NT2/D1 (cell line): ENCODE data around the gene CDKN2D.
A peak's percentile ranks its signal among the peaks of the same experiment; 100 is the strongest.

Source experiments
- DNase-seq: peaks from one replicate; pipeline ENCODE4 v3.0.0-alpha.2; 2011; ENCODE audit warnings: low read depth, low spot score
- H3K27me3 ChIP-seq: 2 replicates; pipeline ENCODE4 v1.6.0; 2011; ENCODE audit warnings: mild to moderate bottlenecking; ENCODE audit not compliant: insufficient read length, insufficient read depth
- H3K36me3 ChIP-seq: 2 replicates; pipeline ENCODE4 v1.6.1; 2011; ENCODE audit warnings: mild to moderate bottlenecking, low read length, mixed read lengths; ENCODE audit not compliant: insufficient read depth, insufficient read length
- H3K4me1 ChIP-seq: 2 replicates; pipeline ENCODE4 v1.5.1; 2011; ENCODE audit not compliant: insufficient read depth, insufficient read length
- H3K4me3 ChIP-seq: 2 replicates; pipeline ENCODE4 v1.5.1; 2011; ENCODE audit warnings: low read depth; ENCODE audit not compliant: insufficient read length
- H3K9ac ChIP-seq: 2 replicates; pipeline ENCODE4 v1.6.0; 2011; ENCODE audit warnings: low read depth; ENCODE audit not compliant: insufficient read length
- H3K9me3 ChIP-seq: 2 replicates; pipeline ENCODE4 v1.5.1; 2011; ENCODE audit warnings: mild to moderate bottlenecking, low read length; ENCODE audit not compliant: insufficient read depth
- SUZ12 ChIP-seq: IDR thresholded peaks from 2 replicates; pipeline ENCODE4 v1.6.1; 2011; ENCODE audit not compliant: insufficient read length, insufficient read depth; ENCODE audit errors: extremely low read depth
- YY1 ChIP-seq: IDR thresholded peaks from 2 replicates; pipeline ENCODE4 v1.6.1; 2011; ENCODE audit not compliant: insufficient read length, insufficient read depth
- ZNF274 ChIP-seq: IDR thresholded peaks from 2 replicates; pipeline ENCODE4 v1.6.1; 2011; ENCODE audit warnings: mild to moderate bottlenecking, low read depth, low read length

CDKN2D gene

DNA sequence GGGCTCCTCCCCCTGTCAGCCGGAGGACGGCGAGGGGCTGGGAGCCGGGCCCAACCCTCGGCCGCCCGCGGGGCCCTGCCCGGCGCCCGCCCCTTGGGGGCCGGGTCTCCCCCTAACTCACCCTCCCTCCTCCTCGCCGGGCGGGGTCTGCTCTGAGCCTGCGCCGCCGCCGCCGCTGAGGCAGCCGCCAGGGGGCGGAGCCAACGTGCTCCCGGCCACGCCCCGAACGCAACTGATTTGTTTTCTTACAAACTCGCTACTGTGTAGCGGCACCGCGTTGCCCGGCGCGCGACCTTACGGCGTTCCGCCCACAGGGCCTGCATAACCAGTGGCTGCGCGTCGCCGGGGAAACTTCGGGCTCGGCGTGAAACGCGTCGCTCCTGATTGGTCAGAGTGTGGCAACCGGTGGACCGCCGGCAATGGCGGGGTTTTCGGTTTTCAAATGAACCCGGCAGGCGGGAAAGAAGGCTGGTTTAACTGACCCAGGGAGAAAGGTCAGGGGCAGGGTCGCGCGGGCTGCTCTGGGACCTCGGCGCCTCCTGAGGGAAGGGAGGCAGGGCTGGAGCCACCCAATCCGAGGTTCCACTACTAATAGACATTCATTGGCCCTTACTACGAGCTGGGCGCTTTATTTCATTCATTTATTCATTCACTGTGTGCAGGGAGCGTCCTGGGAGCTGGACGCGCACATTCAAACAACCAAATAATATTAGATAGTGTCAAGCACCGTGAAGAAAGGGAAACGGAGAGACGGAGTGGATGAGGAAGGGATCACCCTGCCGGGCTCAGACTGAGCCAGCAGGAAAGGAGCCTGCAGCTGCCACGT, at the start of gene CDKN2D:
CDKN2D (minus strand) TSS at position 154 of the 826 bp plus-strand sequence. CDS start 326 bp downstream, outside the sequence.
- H3K27me3 ChIP-seq: peaks cover 7% of the 10 kb centered on the region
- peaks cover 20% of the 10 kb centered on the region for H3K36me3 ChIP-seq
- peak within 1 kb of the TSS; percentile 82 for H3K9ac ChIP-seq
- no peaks in the 10 kb centered on the region for H3K9me3 ChIP-seq
- peaks cover 15% of the 10 kb centered on the region for H3K4me1 ChIP-seq
- peak within 1 kb of the TSS; percentile 76 for H3K4me3 ChIP-seq
- TF ChIP-seq ZNF274: no peak
- no peak for TF ChIP-seq YY1
- no peak for TF ChIP-seq SUZ12
- peak; percentile 99 for DNase-seq

DNA sequence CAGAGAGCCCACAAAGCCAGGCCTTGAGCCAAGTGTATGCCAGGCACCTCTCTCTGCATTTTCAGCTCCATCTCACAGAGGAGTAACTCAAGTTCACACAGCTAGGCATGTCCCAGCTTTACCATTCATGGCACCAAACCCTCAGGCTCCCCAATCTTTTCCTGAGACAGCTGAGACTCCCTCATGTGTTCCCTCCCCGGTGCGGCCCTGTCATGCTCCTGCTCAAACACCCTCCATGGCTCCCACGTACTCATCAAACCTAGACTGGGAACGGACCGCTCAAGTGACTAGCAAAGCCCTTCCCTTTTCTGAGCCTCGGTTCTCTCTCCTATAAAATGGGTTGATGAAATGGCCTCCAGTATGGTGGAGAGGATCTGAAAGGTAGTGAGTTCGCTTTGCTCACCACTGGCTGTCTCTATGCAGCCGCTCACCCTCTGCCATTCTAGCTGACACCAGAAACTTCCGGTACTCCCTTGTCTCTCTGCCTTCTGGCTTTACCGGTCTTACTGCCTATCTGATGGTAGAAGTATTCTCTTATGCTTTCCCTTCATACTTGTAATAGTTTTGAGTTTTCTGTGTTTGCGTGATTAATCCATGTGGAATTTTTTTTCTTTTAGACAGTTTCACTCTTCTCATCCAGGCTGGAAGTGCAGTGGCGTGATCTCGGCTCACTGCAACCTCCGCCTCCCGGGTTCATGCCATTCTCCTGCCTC, 48.8 kb upstream of the CDKN2D start:
- H3K9ac ChIP-seq: no peak overlapping the region
- peaks cover 3% of the 10 kb centered on the region for H3K4me1 ChIP-seq
- H3K4me3 ChIP-seq: no peak overlapping the region
- TF ChIP-seq ZNF274: no peak
- DNase-seq: no peak
- H3K36me3 ChIP-seq: peaks cover 10% of the 10 kb centered on the region
- H3K9me3 ChIP-seq: no peaks in the 10 kb centered on the region
- H3K27me3 ChIP-seq: no peaks in the 10 kb centered on the region

DNA sequence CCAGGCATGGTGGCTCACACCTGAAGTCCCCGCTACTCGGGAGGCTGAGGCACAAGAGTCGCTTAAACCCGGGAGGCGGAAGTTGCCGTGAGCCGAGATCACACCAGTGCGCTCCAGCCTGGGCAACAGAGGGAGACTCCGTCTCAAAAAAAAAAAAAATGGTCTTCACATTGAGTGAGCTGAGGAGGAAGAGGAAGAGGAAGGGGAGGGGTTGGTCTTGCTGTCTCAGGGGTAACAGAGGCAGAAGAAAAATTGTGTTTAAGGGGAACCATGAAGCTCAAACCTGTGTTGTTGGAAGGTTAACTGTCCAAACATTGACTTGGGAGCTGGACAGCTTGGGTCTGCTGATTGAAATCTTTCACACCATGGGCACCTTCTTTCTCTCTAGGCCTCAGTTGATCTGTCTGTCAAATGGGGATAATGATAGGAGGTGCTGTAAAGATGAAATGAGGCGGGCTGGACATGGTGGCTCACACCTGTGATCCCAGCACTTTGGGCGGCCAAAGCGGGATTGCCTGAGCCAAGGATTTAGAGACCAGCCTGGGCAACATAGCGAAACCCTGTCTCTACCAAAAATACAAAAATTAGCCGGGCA, 46.7 kb upstream of the CDKN2D start:
- no peak for DNase-seq
- Histone ChIP-seq H3K27me3 (no peaks in the 10 kb centered on the region), H3K9ac (no peak overlapping the region), H3K4me1 (peaks cover 3% of the 10 kb centered on the region), H3K9me3 (no peaks in the 10 kb centered on the region), H3K4me3 (no peak overlapping the region), H3K36me3 (peaks cover 10% of the 10 kb centered on the region)
- TF ChIP-seq SUZ12 (no peak), ZNF274 (no peak), YY1 (no peak)

DNA sequence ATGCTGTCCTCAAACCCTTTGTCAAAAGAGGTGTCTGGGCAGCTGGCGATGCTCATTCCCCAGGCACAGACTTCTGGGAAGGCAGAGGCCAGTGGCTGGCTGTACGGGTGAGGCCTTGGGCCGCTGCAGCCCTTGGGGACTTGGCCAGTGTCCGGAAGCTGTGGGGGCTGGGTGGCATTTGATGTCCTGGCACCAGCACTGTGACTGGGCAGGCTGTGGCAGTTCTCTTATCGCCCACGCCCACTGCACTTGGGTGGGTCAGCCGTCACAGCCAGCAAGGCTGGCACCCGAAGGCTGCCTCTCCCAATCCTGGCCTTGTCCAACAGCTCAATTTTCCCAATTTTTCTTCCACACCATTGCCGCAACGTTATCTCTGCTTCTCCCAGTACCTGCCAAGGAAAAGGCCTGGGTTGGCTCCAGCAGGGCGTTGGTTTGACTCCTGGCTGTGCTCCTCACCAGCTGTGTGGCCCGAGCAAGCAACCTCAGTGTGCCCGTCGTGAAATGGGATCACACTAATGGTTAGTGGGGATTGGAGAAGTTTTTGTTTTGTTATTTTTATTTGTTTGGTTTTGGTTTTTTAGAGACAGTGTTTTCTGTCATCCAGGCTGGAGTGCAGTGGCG, 43.8 kb upstream of the CDKN2D start:
- H3K9ac ChIP-seq: no peak overlapping the region
- DNase-seq: no peak

DNA sequence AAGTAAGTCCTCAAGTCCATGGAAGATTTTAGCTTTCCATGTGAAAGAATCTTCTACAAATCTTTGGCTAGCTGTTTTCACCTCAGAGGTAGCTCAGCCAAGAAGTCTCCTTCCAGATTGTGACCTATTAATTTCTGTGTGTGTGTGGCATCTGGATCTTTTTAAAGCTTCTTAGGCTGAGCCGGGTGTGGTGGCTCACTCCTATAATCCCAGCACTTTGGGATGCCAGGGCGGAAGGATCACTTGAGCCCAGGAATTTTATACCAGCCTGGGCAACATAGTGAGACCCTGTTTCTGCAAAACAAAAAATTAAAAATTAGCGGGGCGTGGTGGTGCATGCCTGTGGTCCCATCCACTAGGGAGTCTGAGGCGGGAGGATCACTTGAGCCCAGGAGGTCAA, 43.1 kb upstream of the CDKN2D start:
- Histone ChIP-seq H3K4me1 (no peaks in the 10 kb centered on the region), H3K27me3 (no peaks in the 10 kb centered on the region), H3K36me3 (peaks cover 3% of the 10 kb centered on the region), H3K9me3 (no peaks in the 10 kb centered on the region), H3K4me3 (no peak overlapping the region), H3K9ac (no peak overlapping the region)
- TF ChIP-seq YY1: no peak
- no peak for TF ChIP-seq ZNF274
- TF ChIP-seq SUZ12: no peak
- DNase-seq: no peak

More for the DNA sequence above, 43.8 kb upstream of the CDKN2D start:
- Histone ChIP-seq H3K4me1 (no peaks in the 10 kb centered on the region), H3K9me3 (no peaks in the 10 kb centered on the region), H3K36me3 (peaks cover 8% of the 10 kb centered on the region), H3K27me3 (no peaks in the 10 kb centered on the region), H3K4me3 (no peak overlapping the region)
- TF ChIP-seq YY1 (no peak), ZNF274 (no peak), SUZ12 (no peak)

DNA sequence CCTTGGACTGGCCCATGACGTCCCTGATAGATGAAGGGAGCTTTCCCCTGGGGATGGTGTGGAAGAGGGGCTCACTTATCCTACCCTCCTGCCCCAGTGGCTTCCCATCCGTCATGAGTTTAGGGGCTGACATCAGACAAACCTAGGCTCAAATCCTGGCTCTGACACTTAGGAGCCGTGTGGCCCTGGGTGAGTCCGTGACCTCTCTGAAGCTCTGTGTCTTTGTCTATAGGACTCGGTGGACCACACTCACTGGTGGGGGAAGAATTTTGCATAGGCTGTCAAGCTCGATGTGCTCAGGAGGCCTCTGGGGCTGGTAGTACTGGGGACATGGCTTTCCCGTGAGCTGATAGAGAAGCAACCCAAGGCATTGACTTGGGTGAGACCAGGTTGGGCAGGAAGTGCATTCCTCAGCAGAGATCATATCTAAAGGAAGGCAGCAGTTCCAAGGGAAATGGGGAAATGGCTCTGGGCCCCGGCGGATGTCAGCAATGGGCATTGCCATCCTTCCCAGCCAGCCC, 35.7 kb upstream of the CDKN2D start:
- DNase-seq: no peak
- Histone ChIP-seq H3K9ac (peak overlapping the region; percentile 42), H3K9me3 (peaks cover 7% of the 10 kb centered on the region; the same call in 1 of the 2 replicates)

More for the DNA sequence above, 35.7 kb upstream of the CDKN2D start:
- peaks cover 6% of the 10 kb centered on the region for H3K36me3 ChIP-seq
- H3K27me3 ChIP-seq: no peaks in the 10 kb centered on the region
- peaks cover 9% of the 10 kb centered on the region for H3K4me1 ChIP-seq
- no peak for TF ChIP-seq YY1
- TF ChIP-seq SUZ12: no peak
- no peak for TF ChIP-seq ZNF274
- no peak overlapping the region for H3K4me3 ChIP-seq
